HUES6 (cell line): ENCODE results near the gene ST6GALNAC1.

ENCODE experiments used
- H3K27ac ChIP-seq: 2 replicates; pipeline ENCODE4 v1.7.0; 2013; ENCODE audit warnings: low read depth, mild to moderate bottlenecking, low read length, inconsistent platforms
- H3K27me3 ChIP-seq: 2 replicates; pipeline ENCODE4 v1.6.1; 2013; ENCODE audit warnings: low read length; ENCODE audit not compliant: control insufficient read depth, insufficient read depth
- H3K36me3 ChIP-seq: 2 replicates; pipeline ENCODE4 v1.6.1; 2013; ENCODE audit warnings: low read length; ENCODE audit not compliant: control insufficient read depth, insufficient read depth
- H3K4me1 ChIP-seq: 2 replicates; pipeline ENCODE4 v1.6.1; 2013; ENCODE audit warnings: low read length; ENCODE audit not compliant: control insufficient read depth, insufficient read depth
- H3K4me3 ChIP-seq: 2 replicates; pipeline ENCODE4 v1.5.1; 2013; ENCODE audit warnings: low read depth, low read length
- H3K9ac ChIP-seq: one replicate; pipeline ENCODE4 v1.6.1; 2013; ENCODE audit warnings: mild to moderate bottlenecking, low read length
- H3K9me3 ChIP-seq: 2 replicates; pipeline ENCODE4 v1.6.1; 2013; ENCODE audit warnings: low read depth, low read length; ENCODE audit not compliant: control insufficient read depth, insufficient read depth

ST6GALNAC1 gene

DNA sequence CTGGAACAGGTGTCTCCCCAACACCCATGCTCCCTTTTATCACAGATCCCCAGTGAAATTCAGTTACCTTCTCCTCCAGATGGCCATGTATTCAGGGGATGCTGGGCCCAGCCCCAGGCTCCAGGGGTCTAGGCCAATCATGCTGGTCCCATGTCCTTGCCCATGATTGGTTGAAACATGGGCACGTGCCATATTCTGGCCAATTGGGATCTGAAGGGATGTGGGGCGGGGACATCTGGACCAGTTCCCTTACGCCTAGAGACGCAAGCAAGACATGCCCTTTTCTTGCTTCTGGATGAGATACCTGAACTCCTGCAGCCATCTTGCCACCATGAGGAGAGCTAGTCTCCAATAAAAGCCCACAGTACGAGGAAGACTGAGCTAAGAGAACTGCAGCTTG lies 31.0 kb upstream of the ST6GALNAC1 start:
- Histone ChIP-seq H3K9me3 (no peaks in the 10 kb centered on the region), H3K4me1 (peaks cover 16% of the 10 kb centered on the region), H3K27ac (no peak overlapping the region)

DNA sequence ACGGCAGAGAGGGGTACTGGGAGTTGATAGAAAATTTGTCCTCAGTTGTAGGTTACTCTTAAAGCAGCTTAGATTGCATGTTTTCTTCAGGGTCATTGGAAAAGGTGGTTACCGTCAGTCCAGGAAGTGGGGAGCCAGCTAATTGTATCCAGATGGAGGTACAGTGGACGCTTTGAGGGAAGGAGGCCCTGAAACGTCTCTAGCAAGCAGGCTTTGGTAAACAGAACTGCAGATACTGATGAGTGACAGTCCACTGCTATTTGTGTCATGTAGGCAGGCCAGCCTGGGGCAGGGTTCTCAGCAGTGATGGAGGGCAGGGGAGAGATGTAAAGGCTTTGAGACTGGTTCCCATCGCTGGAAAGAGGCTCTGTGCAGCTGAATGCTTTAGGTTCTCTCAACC lies 30.2 kb upstream of the ST6GALNAC1 start:
- Histone ChIP-seq H3K27ac (no peak overlapping the region), H3K9me3 (no peaks in the 10 kb centered on the region), H3K36me3 (no peaks in the 10 kb centered on the region), H3K4me3 (no peak overlapping the region), H3K4me1 (peaks cover 16% of the 10 kb centered on the region), H3K9ac (no peak overlapping the region), H3K27me3 (no peaks in the 10 kb centered on the region)

More for the DNA sequence above, 31.0 kb upstream of the ST6GALNAC1 start:
- no peak overlapping the region for H3K9ac ChIP-seq
- H3K36me3 ChIP-seq, result no peaks in the 10 kb centered on the region
- no peak overlapping the region for H3K4me3 ChIP-seq
- no peaks in the 10 kb centered on the region for H3K27me3 ChIP-seq

DNA sequence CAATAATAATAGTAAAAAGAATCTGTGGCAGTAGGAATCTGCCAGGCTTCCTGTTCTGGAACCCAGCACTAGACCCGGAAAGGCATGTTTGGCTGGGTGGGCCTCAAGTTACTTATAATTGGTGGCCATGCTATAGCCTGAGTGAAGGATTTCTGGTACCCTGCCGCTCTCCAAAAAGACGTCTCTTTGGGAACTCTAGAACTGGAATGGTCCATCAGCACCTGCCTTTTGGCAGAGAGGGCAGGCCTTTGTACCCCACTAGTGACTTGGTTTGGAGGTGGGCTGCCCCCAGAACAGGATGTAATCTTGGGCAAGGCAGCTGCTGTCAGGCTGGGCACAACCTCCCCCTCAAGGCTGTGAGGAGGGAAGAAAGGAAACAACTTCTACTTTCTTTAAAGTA lies 29.3 kb upstream of the ST6GALNAC1 start:
- H3K4me3 ChIP-seq, result no peak overlapping the region
- no peak overlapping the region for H3K9ac ChIP-seq
- H3K36me3 ChIP-seq, result no peaks in the 10 kb centered on the region

GRCh38 chr17:76672270-76672851 lies 28.8 kb upstream of the ST6GALNAC1 start:
- H3K9ac ChIP-seq, result peak overlapping the region; percentile 66
- H3K27ac ChIP-seq, result peak overlapping the region; percentile 17; the same call in 1 of the 2 replicates
- no peaks in the 10 kb centered on the region for H3K27me3 ChIP-seq
- H3K36me3 ChIP-seq, result no peaks in the 10 kb centered on the region
- H3K4me3 ChIP-seq, result peak overlapping the region; percentile 71
- H3K9me3 ChIP-seq, result no peaks in the 10 kb centered on the region
- peaks cover 16% of the 10 kb centered on the region for H3K4me1 ChIP-seq

More for the DNA sequence above, 29.3 kb upstream of the ST6GALNAC1 start:
- Histone ChIP-seq H3K9me3 (no peaks in the 10 kb centered on the region), H3K4me1 (peaks cover 16% of the 10 kb centered on the region), H3K27me3 (no peaks in the 10 kb centered on the region), H3K27ac (no peak overlapping the region)

- Histone ChIP-seq H3K9ac (peak overlapping the region; percentile 66), H3K9me3 (no peaks in the 10 kb centered on the region), H3K27me3 (no peaks in the 10 kb centered on the region), H3K27ac (peak overlapping the region; percentile 17; the same call in 1 of the 2 replicates), H3K4me3 (peak overlapping the region; percentile 71), H3K36me3 (no peaks in the 10 kb centered on the region), H3K4me1 (peaks cover 16% of the 10 kb centered on the region)
Measured at GRCh38 chr17:76671912-76672262, 28.3 kb upstream of the ST6GALNAC1 start.

DNA sequence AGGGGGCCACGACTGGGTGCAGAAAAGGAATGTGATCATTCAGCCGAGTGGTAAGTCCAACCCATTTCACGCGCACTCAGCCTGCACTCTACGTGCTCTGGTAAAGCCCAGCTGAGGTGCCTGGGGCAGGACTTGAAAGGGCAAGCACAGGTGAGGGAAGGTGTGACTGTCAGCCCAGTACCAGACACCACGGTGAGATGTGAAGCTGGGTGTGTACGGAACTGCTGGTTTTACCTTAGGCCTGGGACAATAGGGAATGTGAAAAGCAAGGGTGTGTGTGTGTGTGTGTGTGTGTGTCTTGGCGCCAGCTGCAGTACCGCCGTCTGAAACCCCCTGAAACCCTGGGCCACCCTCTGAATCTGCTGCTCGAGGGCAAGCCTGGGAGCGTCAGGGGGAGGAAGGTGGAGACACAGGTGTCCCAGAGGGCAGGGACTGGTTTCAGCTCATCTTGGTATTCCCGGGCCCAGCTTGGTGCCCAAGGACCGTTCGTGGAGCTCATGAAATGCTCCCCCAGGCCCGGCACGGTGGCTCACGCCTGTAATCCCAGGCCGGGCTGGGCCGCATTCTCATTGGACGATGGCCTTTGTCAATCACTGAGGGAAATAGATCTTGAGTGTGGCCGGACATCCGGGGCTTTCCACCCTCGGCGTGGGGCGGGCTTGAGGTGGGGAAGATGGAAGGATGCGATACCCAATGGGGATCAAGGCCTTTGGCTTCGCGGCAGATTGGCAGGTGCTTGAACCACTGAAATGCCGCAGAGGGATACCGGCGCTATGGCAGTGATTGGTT lies 27.8 kb upstream of the ST6GALNAC1 start:
- Histone ChIP-seq H3K4me3 (peak overlapping the region; percentile 71), H3K27ac (peak overlapping the region; percentile 62), H3K27me3 (no peaks in the 10 kb centered on the region)

GRCh38 chr17:76670718-76671122 lies 27.2 kb upstream of the ST6GALNAC1 start:
- Histone ChIP-seq H3K4me3 (peak overlapping the region; percentile 53), H3K9ac (peak overlapping the region; percentile 68), H3K27me3 (no peaks in the 10 kb centered on the region)

More for the DNA sequence above, 27.8 kb upstream of the ST6GALNAC1 start:
- no peaks in the 10 kb centered on the region for H3K36me3 ChIP-seq
- H3K9ac ChIP-seq, result peak overlapping the region; percentile 68
- H3K9me3 ChIP-seq, result no peaks in the 10 kb centered on the region
- H3K4me1 ChIP-seq, result peaks cover 16% of the 10 kb centered on the region

DNA sequence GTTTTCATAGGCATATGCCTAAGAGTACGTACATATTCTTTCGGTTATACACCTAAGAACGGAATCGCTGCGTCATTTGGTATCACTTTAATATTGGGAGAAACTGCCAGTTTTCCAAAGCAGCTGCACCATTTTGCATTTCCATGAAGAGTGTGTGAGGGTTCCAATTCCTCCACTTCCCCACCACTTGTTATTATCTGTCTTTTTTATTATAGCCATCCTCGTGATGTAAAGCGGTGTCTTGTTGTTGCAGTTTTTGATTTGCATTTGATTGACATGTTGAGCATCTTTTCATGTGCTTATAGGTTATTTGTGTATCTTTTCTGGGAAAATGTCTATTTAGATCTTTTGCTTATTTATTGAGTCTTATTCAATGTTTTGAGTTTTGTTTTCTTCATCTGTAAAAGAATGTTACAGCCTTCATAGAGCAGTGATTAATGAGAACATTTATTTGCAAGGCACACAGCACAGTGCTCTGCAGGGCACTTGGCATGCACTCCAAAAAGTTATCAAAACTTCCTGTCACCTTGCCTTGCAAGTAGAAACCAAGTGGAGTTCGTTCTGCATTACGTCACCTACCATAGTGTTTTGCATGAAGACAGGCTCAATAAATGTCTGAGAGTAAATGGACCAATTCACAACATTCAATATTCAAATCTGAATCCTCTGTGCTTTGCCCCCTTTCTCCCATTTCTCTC lies 26.6 kb upstream of the ST6GALNAC1 start:
- H3K4me1 ChIP-seq, result peaks cover 16% of the 10 kb centered on the region
- no peak overlapping the region for H3K4me3 ChIP-seq
- H3K27ac ChIP-seq, result no peak overlapping the region
- no peaks in the 10 kb centered on the region for H3K27me3 ChIP-seq
- no peaks in the 10 kb centered on the region for H3K9me3 ChIP-seq
- no peak overlapping the region for H3K9ac ChIP-seq
- H3K36me3 ChIP-seq, result no peaks in the 10 kb centered on the region

More at GRCh38 chr17:76670718-76671122, 27.2 kb upstream of the ST6GALNAC1 start:
- no peaks in the 10 kb centered on the region for H3K36me3 ChIP-seq
- no peak overlapping the region; the same call in 1 of the 2 replicates for H3K27ac ChIP-seq
- no peaks in the 10 kb centered on the region for H3K9me3 ChIP-seq
- peaks cover 16% of the 10 kb centered on the region for H3K4me1 ChIP-seq

DNA sequence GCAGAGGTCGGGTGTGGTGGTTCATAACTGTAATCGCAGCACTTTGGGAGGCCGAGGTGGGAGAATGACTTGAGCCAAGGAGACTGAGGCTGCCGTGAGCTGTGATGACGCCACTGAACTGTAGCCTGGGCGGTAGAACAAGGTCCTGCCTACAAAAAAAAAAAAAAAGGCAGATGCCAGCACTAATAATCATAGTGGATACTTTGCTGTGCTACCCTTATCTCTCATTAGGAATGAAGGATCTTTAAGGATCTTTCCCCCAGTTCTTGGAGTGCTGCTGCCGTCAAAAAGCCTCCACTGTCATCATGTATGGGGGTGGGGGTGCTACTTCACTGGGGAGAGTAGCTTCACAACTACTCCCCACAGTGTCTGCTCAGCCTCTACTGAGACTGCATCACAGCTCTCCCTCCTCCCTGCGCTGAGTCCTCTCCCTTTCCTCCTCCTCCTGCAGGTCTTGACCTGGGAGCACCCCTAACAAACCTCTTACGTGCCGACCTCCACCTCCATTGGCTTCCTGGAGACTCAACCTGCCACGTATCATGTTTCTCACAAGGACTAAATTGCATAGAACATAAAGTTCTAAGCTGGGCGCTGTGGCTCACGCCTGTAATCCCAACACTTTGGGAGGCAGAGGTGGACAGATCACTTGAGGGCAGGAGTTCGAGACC lies 24.4 kb upstream of the ST6GALNAC1 start:
- H3K4me3 ChIP-seq, result no peak overlapping the region
- no peak overlapping the region for H3K9ac ChIP-seq
- H3K4me1 ChIP-seq, result peaks cover 16% of the 10 kb centered on the region
- H3K27ac ChIP-seq, result no peak overlapping the region
- no peaks in the 10 kb centered on the region for H3K36me3 ChIP-seq
- no peaks in the 10 kb centered on the region for H3K9me3 ChIP-seq
- no peaks in the 10 kb centered on the region for H3K27me3 ChIP-seq

GRCh38 chr17:76667491-76667755 lies 23.9 kb upstream of the ST6GALNAC1 start:
- no peak overlapping the region for H3K4me3 ChIP-seq
- no peak overlapping the region for H3K9ac ChIP-seq
- no peak overlapping the region for H3K27ac ChIP-seq
- H3K9me3 ChIP-seq, result no peaks in the 10 kb centered on the region
- H3K4me1 ChIP-seq, result peaks cover 14% of the 10 kb centered on the region
- no peaks in the 10 kb centered on the region for H3K36me3 ChIP-seq
- H3K27me3 ChIP-seq, result no peaks in the 10 kb centered on the region

- no peak overlapping the region for H3K9ac ChIP-seq
- no peak overlapping the region for H3K27ac ChIP-seq
- H3K27me3 ChIP-seq, result no peaks in the 10 kb centered on the region
- H3K9me3 ChIP-seq, result no peaks in the 10 kb centered on the region
- peaks cover 10% of the 10 kb centered on the region; the same call in 1 of the 2 replicates for H3K4me1 ChIP-seq
- H3K36me3 ChIP-seq, result no peaks in the 10 kb centered on the region
- H3K4me3 ChIP-seq, result no peak overlapping the region
Measured at GRCh38 chr17:76660656-76661042, 17.1 kb upstream of the ST6GALNAC1 start.
